ENCODE data around the gene ITPR1. TPM values are rescaled to one million over a fixed set of nuclear protein-coding genes. Genes with fewer than 3 reads are reported as not detected.

Gene ITPR1
- total and polyA plus RNA-seq, 3 experiments from 2014 or later: 14.9 to 85.8 (median 82.6) TPM

DNA sequence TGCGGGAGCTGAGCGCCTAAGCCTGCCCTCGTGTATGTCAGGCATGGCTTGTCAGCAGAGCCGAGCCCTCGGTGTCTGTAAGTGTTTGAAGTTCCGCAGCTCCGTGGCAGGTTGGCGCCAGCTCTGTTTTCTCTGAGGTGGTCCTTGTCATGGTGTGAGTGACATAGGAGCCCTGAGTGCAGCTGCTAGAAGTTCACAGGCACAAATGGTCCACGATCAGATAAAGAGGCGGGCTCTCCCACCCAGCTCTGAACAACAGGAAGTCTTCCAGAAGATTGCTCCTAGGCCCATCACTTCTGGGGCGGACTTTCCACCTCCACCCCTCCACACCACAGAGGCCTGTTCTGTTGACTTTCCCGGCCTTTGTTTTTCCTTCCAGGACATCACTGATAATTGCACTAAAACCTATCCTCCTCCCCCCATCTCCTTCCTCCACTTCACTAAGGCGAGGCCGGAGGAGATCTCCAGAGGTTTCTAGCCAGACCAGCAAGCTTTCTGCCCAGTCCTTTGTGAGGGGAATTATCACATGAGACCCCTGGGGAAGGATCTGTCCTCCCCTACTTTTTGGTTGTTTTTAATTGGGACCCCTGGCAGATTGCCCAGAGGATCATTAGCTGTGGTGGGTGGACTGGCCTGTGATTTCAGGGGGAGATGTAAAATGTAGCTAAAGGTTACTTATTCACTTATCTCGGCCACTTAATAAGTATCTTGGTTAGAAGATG, 19.9 kb downstream of the ITPR1 start:
- no peaks in the 10 kb centered on the region for H3K9me3 Mint-ChIP-seq
- Histone ChIP-seq H3K4me3 (ENCODE audit: low read length) (no peak overlapping the region), H3K27ac (ENCODE audit: low read depth, low read length) (no peak overlapping the region), H3K27me3 (ENCODE audit: insufficient read depth, low read length, poor library complexity, severe bottlenecking) (no peaks in the 10 kb centered on the region), H3K4me1 (ENCODE audit: insufficient read depth, low read length) (peaks cover 11% of the 10 kb centered on the region), H3K9me3 (ENCODE audit: low read length) (no peaks in the 10 kb centered on the region), H3K36me3 (ENCODE audit: insufficient read depth, low read length) (no peaks in the 10 kb centered on the region)
- H3K4me1 Mint-ChIP-seq: peaks cover 28 to 54% (median 37%) of the 10 kb centered on the region in 3 donors
- DNase-seq: no peak
- H3K36me3 Mint-ChIP-seq: peaks cover 7 to 25% (median 8%) of the 10 kb centered on the region in 3 donors
- no peaks in the 10 kb centered on the region for H3K27me3 Mint-ChIP-seq
- CTCF ChIA-PET: interaction anchor here (1.0 to 1.8 kb wide), 3 partner anchors 9 to 162 kb away, joined by 3 to 5 read pairs (median 4); no protein-coding TSS in a partner anchor
- POLR2A ChIA-PET: no interaction called here
- H3K27ac Mint-ChIP-seq: peak overlapping the region in 4 of 8 donors; percentile 9 to 55 (median 16)
- no peak overlapping the region for H3K4me3 Mint-ChIP-seq

DNA sequence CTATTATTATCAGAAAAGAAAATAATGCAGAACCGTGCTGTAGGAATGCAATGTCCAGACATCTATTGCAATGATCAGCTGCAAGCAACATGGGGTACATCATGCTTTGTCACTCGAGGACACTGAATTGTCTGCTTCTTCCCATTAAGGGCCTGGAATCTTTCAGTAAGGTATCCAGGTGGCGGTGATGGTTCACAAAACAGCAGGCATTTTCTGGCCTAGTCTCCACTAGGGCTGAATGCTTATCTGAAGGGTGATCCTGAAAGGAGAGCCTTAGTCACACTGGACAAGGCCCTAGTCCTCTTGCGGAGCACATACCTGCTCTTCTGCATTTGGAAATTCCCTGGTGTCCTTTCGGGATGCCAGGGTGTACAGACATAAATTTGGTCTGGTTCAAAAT, 21.2 kb downstream of the ITPR1 start:
- Histone ChIP-seq H3K4me1 (ENCODE audit: insufficient read depth, low read length) (peaks cover 23% of the 10 kb centered on the region), H3K27ac (ENCODE audit: low read depth, low read length) (no peak overlapping the region), H3K4me3 (ENCODE audit: low read length) (no peak overlapping the region), H3K36me3 (ENCODE audit: insufficient read depth, low read length) (no peaks in the 10 kb centered on the region), H3K27me3 (ENCODE audit: insufficient read depth, low read length, poor library complexity, severe bottlenecking) (no peaks in the 10 kb centered on the region), H3K9me3 (ENCODE audit: low read length) (no peaks in the 10 kb centered on the region)
- H3K9me3 Mint-ChIP-seq: no peaks in the 10 kb centered on the region
- no peak for DNase-seq
- H3K4me3 Mint-ChIP-seq: no peak overlapping the region
- no peaks in the 10 kb centered on the region for H3K27me3 Mint-ChIP-seq
- H3K4me1 Mint-ChIP-seq: peaks cover 32 to 55% (median 41%) of the 10 kb centered on the region in 3 donors
- POLR2A ChIA-PET: no interaction called here
- CTCF ChIA-PET: interaction anchor here (1.6 to 1.8 kb wide), 2 partner anchors 21 to 163 kb away, joined by 3 to 5 read pairs; partner anchors contain the start of gene ITPR1
- H3K27ac Mint-ChIP-seq: peak overlapping the region in 1 of 8 donors; percentile 9
- peaks cover 0 to 22% (median 5%) of the 10 kb centered on the region in 3 donors for H3K36me3 Mint-ChIP-seq

DNA sequence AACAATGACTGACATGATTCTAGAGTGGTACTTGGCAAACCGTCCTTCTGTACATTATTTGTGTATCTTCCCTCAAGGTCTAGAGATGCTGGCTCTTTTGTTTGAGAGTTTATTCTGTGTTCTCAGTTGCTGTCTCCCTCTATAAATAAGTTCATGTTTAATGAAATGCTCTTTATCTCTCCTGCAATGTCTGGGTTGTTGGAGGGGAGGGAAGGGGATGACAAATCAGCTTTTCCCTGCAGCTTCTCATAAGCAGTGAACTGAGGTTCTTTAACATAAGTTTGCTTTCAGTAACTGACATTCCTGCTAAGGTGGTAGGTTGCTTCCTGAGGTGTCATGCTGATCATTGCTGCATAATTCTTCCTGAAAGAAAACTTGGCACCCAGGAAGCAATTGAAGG, 21.8 kb downstream of the ITPR1 start:
- Histone ChIP-seq H3K9me3 (ENCODE audit: low read length) (no peaks in the 10 kb centered on the region), H3K4me1 (ENCODE audit: insufficient read depth, low read length) (peaks cover 28% of the 10 kb centered on the region), H3K27me3 (ENCODE audit: insufficient read depth, low read length, poor library complexity, severe bottlenecking) (no peaks in the 10 kb centered on the region), H3K36me3 (ENCODE audit: insufficient read depth, low read length) (no peaks in the 10 kb centered on the region), H3K4me3 (ENCODE audit: low read length) (no peak overlapping the region), H3K27ac (ENCODE audit: low read depth, low read length) (no peak overlapping the region)
- ChIA-PET CTCF (interaction anchor here (1.6 to 1.8 kb wide), 2 partner anchors 21 to 163 kb away, joined by 3 to 5 read pairs; partner anchors contain the start of gene ITPR1), POLR2A (no interaction called here)
- H3K36me3 Mint-ChIP-seq: peaks cover 0 to 20% (median 5%) of the 10 kb centered on the region in 3 donors
- peaks cover 36 to 58% (median 45%) of the 10 kb centered on the region in 3 donors for H3K4me1 Mint-ChIP-seq
- no peaks in the 10 kb centered on the region for H3K9me3 Mint-ChIP-seq
- H3K4me3 Mint-ChIP-seq: no peak overlapping the region
- peak overlapping the region in 4 of 8 donors; percentile 8 to 48 (median 18) for H3K27ac Mint-ChIP-seq
- H3K27me3 Mint-ChIP-seq: no peaks in the 10 kb centered on the region
- no peak for DNase-seq

DNA sequence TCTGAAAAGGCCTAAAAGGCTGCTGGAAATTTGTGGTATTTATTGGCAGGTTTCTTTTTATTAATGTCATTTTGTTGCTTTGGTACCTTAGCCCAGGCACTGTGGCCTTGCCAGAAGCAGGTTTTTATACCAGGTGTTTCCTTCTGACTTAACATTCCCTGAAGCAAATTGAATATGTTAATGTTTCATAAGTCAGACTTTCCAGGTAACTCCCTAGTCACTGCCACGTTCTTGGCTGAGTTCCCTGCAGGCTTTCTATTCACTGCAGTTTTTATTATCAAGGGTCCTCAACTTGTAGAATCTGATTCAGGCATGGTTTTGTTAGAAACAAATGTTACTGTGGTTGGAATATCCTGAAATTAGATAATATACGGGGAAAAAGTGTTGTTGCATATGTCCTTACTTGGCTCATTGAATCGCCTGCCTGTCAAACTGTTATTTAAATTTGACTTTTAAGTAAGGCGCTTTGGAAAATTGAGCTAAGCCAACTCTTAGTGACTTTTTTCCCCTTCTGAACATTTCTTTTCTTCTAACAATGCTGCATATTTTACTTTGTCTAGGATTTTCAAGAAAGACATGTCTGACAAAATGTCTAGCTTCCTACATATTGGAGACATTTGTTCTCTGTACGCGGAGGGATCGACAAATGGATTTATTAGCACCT, 22.9 kb downstream of the ITPR1 start:
- Histone ChIP-seq H3K9me3 (ENCODE audit: low read length) (no peaks in the 10 kb centered on the region), H3K27ac (ENCODE audit: low read depth, low read length) (no peak overlapping the region), H3K4me1 (ENCODE audit: insufficient read depth, low read length) (peaks cover 28% of the 10 kb centered on the region), H3K27me3 (ENCODE audit: insufficient read depth, low read length, poor library complexity, severe bottlenecking) (no peaks in the 10 kb centered on the region), H3K36me3 (ENCODE audit: insufficient read depth, low read length) (no peaks in the 10 kb centered on the region), H3K4me3 (ENCODE audit: low read length) (no peak overlapping the region)
- no peaks in the 10 kb centered on the region for H3K27me3 Mint-ChIP-seq
- H3K9me3 Mint-ChIP-seq: no peaks in the 10 kb centered on the region
- peaks cover 30 to 54% (median 44%) of the 10 kb centered on the region in 3 donors for H3K4me1 Mint-ChIP-seq
- DNase-seq: no peak
- ChIA-PET CTCF (interaction anchor here (1.0 to 1.6 kb wide), 4 partner anchors 12 to 165 kb away, joined by 3 to 5 read pairs (median 4); partner anchors contain the start of gene ITPR1), POLR2A (no interaction called here)
- peaks cover 0 to 18% (median 2%) of the 10 kb centered on the region in 3 donors for H3K36me3 Mint-ChIP-seq
- H3K4me3 Mint-ChIP-seq: no peak overlapping the region
- H3K27ac Mint-ChIP-seq: peak overlapping the region in 2 of 8 donors; percentile 24 to 80

DNA sequence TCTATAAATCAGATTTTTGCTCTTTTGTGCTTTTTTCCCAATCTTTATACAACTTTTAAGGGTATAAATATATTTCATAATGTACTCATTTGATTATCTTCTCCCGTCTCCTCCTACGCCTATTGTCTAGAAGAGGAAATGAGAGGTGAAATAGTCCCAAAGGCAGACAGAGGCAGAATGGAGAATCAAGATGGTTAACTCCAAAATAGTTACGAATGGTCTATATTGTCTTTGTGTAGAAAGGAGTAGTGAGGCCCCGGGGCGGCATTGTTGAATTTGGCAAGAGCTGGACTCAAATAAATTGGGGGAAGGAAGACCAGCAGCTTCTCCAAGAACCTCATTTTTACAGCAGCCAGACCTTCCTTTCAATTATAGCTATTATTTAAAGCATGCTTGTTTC, 23.9 kb downstream of the ITPR1 start:
- CTCF ChIA-PET: interaction anchor here (1.4 to 4.1 kb wide), 4 partner anchors 10 to 166 kb away, joined by 4 to 22 read pairs (median 6); partner anchors contain the start of gene ITPR1
- Mint-ChIP-seq H3K4me3 (no peak overlapping the region), H3K27ac (peak overlapping the region in 6 of 8 donors; percentile 51 to 92 (median 71)), H3K9me3 (no peaks in the 10 kb centered on the region), H3K4me1 (peaks cover 30 to 50% (median 44%) of the 10 kb centered on the region in 3 donors), H3K27me3 (no peaks in the 10 kb centered on the region), H3K36me3 (peaks cover 0 to 25% (median 2%) of the 10 kb centered on the region in 3 donors)
- Histone ChIP-seq H3K9me3 (ENCODE audit: low read length) (no peaks in the 10 kb centered on the region), H3K4me3 (ENCODE audit: low read length) (no peak overlapping the region), H3K36me3 (ENCODE audit: insufficient read depth, low read length) (no peaks in the 10 kb centered on the region), H3K4me1 (ENCODE audit: insufficient read depth, low read length) (peaks cover 28% of the 10 kb centered on the region), H3K27me3 (ENCODE audit: insufficient read depth, low read length, poor library complexity, severe bottlenecking) (no peaks in the 10 kb centered on the region), H3K27ac (ENCODE audit: low read depth, low read length) (no peak overlapping the region)
- POLR2A ChIA-PET: interaction anchor here (0.7 to 2.7 kb wide), 2 partner anchors 24 to 467 kb away, joined by 3 to 39 read pairs; partner anchors contain the start of gene ITPR1
- DNase-seq: no peak

DNA sequence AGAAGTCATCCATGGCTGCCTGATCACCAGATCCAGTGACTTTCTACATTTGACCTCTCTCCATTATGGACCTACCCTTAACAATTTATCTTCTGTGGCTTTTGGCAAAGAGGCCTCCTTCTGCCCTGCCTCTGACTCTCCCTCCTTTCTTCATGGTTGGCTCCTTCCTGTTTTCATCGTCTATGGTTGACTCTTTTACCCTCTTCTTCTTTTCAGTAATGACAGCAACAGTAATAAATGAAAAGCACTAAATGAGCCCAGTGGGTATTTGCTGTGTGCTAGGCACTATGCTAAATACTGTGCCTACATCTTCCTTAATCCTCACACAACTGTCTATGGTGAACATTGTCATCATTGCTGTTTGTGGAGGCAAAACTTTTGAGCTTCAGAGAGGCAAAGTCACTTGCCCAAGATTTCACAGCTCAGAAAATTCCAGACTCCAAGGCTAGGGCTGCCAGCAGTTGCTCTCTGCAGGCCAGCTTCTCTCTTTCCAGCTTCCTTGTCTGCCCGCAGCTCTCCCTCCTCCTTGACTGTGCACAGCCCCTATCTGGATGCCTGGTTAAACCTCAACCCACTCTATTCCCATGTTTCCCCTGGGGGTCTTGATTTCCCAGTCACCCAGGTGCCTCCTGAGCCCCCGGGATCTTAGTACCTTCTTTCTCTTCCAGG, 24.6 kb downstream of the ITPR1 start:
- Mint-ChIP-seq H3K27ac (peak overlapping the region; percentile 62 to 94 (median 90)), H3K27me3 (no peaks in the 10 kb centered on the region), H3K9me3 (no peaks in the 10 kb centered on the region), H3K4me1 (peaks cover 30 to 50% (median 44%) of the 10 kb centered on the region in 3 donors), H3K36me3 (peaks cover 0 to 30% (median 6%) of the 10 kb centered on the region in 3 donors), H3K4me3 (peak overlapping the region in 1 of 7 donors; percentile 69)
- no peak for DNase-seq
- POLR2A ChIA-PET: interaction anchor here (0.7 to 2.7 kb wide), 2 partner anchors 25 to 467 kb away, joined by 3 to 39 read pairs; partner anchors contain the start of gene ITPR1
- CTCF ChIA-PET: interaction anchor here (1.0 to 4.1 kb wide), 7 partner anchors 11 to 167 kb away, joined by 3 to 32 read pairs (median 4); partner anchors contain the start of gene ITPR1
- Histone ChIP-seq H3K4me1 (ENCODE audit: insufficient read depth, low read length) (peaks cover 28% of the 10 kb centered on the region), H3K9me3 (ENCODE audit: low read length) (no peaks in the 10 kb centered on the region), H3K27me3 (ENCODE audit: insufficient read depth, low read length, poor library complexity, severe bottlenecking) (no peaks in the 10 kb centered on the region), H3K36me3 (ENCODE audit: insufficient read depth, low read length) (no peaks in the 10 kb centered on the region), H3K4me3 (ENCODE audit: low read length) (no peak overlapping the region), H3K27ac (ENCODE audit: low read depth, low read length) (peak overlapping the region; percentile 3)

DNA sequence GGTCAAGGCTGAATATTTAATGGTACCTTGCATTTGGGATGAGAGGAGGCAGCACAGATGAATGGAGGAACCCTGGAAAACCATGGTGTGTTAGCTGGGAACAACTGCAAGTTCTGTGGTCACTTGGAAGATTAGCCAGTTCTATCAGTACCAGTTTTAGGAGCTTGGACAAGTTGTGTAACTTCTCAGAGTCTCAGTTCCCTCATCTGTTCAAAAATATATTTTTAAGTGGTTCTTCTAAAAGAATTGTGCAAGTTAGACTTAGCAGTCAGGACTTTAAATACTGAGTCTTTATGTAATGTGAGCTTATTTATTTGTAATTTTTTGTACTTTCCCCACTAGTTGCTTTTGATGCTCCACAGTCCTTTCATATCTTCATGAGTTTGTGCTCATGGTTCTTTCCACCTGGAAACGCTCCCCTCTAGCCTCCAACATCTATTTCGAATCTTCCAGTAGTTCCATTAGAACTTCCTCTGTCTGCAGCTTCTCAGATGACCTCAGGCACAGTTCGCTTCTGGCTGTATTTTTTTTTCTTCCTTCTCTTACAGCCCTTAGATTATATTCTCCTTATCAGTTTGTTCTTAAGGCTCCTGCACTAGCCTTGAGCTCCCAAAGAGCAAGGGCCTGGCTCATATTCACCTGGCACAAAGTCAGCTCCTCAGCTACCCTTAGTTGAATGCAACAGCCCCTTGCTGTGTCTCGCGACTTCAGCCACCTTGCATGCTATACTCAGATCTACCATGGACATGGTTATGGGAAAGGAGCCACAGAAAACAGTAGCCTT, 27.1 kb downstream of the ITPR1 start:
- Mint-ChIP-seq H3K4me3 (peak overlapping the region in 3 of 7 donors; percentile 9 to 23 (median 15)), H3K9me3 (no peaks in the 10 kb centered on the region), H3K36me3 (peaks cover 4 to 40% (median 10%) of the 10 kb centered on the region in 3 donors), H3K4me1 (peaks cover 24 to 60% (median 44%) of the 10 kb centered on the region in 3 donors), H3K27me3 (no peaks in the 10 kb centered on the region), H3K27ac (peak overlapping the region in 6 of 8 donors; percentile 66 to 91 (median 81))
- Histone ChIP-seq H3K9me3 (ENCODE audit: low read length) (no peaks in the 10 kb centered on the region), H3K36me3 (ENCODE audit: insufficient read depth, low read length) (peaks cover 5% of the 10 kb centered on the region), H3K4me1 (ENCODE audit: insufficient read depth, low read length) (peaks cover 28% of the 10 kb centered on the region), H3K4me3 (ENCODE audit: low read length) (no peak overlapping the region), H3K27ac (ENCODE audit: low read depth, low read length) (no peak overlapping the region), H3K27me3 (ENCODE audit: insufficient read depth, low read length, poor library complexity, severe bottlenecking) (no peaks in the 10 kb centered on the region)
- ChIA-PET POLR2A (interaction anchor here (0.8 to 1.4 kb wide), 3 partner anchors 13 to 113 kb away, joined by 3 to 8 read pairs (median 3); partner anchors contain the start of gene ITPR1), CTCF (interaction anchor here (0.8 to 4.1 kb wide), 8 partner anchors 8 to 169 kb away, joined by 3 to 32 read pairs (median 8); partner anchors contain the start of gene ITPR1)
- DNase-seq: no peak

All from CD8-positive, alpha-beta memory T cell (primary cell).